ENCODE results near the gene DDX25.

- TF ChIP-seq CTCF (IDR thresholded peaks at IDR 0.05): no peak
- TF ChIP-seq POLR2A (IDR thresholded peaks at IDR 0.05): no peak
- no peak for TF ChIP-seq POLR2AphosphoS5 (IDR thresholded peaks at IDR 0.05; ENCODE audit: insufficient read depth in 1 of 2, low read depth in 1 of 2)
Measured at GRCh38 chr11:125892071-125892470, 12.2 kb upstream of the DDX25 start.

All from vagina (tissue), 2 donors.